Spleen (tissue), 11 donors: Measurements from ENCODE around the gene ACRBP. TPM values are rescaled to one million over a fixed set of nuclear protein-coding genes. Genes with fewer than 3 reads are reported as not detected.

Experiments
- DNase-seq: peaks from one replicate; pipeline ENCODE4 v3.0.0-alpha.2; 2020
- H3K27ac ChIP-seq, 8 donors: fragments of 200-600 bp; sonication (generic) in 7 of 8; 1 replicate in 4 of 8; 2 replicates in 4 of 8; pipeline versions ENCODE4 v1.5.0 to v1.8.0; 2016 to 2021; ENCODE audit warnings: inconsistent platforms in 4 of 8, mild to moderate bottlenecking in 4 of 8, moderate library complexity in 1 of 8
- H3K27me3 ChIP-seq, 7 donors: fragments of 200-600 bp; sonication (generic) in 6 of 7; replicated peaks in 1 of 7; 1 replicate in 4 of 7; 2 replicates in 3 of 7; pipeline versions ENCODE4 v1.5.0 to v1.8.0; 2016 to 2021; ENCODE audit warnings: inconsistent platforms in 3 of 7, mild to moderate bottlenecking in 1 of 7
- H3K36me3 ChIP-seq, 6 donors: fragments of 200-600 bp; sonication (generic) in 5 of 6; 1 replicate in 4 of 6; 2 replicates in 2 of 6; pipeline versions ENCODE4 v1.5.0 to v1.8.0; 2016 to 2021; ENCODE audit warnings: inconsistent platforms in 2 of 6
- H3K4me1 ChIP-seq, 6 donors: fragments of 200-600 bp; sonication (generic) in 5 of 6; 1 replicate in 3 of 6; 2 replicates in 3 of 6; pipeline versions ENCODE4 v1.5.0 to v1.8.0; 2016 to 2021; ENCODE audit warnings: inconsistent platforms in 3 of 6
- H3K4me3 ChIP-seq, 8 donors: fragments of 200-600 bp; sonication (generic) in 7 of 8; 1 replicate in 4 of 8; 2 replicates in 4 of 8; pipeline versions ENCODE4 v1.5.0 to v1.8.0; 2016 to 2021; ENCODE audit warnings: inconsistent platforms in 4 of 8, mild to moderate bottlenecking in 4 of 8, moderate library complexity in 2 of 8
- H3K9me3 ChIP-seq, 8 donors: fragments of 200-600 bp; sonication (generic) in 7 of 8; 1 replicate in 4 of 8; 2 replicates in 4 of 8; pipeline versions ENCODE4 v1.5.0 to v1.8.0; 2016 to 2021; ENCODE audit warnings: inconsistent platforms in 4 of 8
- POLR2A ChIP-seq, 3 donors: fragments of 450-650 bp; IDR thresholded peaks; one replicate each; pipeline ENCODE4 v1.5.1; 2017; ENCODE audit warnings: antibody characterized with exemption in 3 of 3, mild to moderate bottlenecking in 1 of 3
- POLR2AphosphoS5 ChIP-seq, 3 donors: sonication (generic); formaldehyde crosslinking; IDR thresholded peaks; one replicate each; pipeline ENCODE4 v1.5.1; 2017; ENCODE audit warnings: antibody characterized with exemption in 3 of 3
- WGBS, 5 donors: extraction: QIAGEN DNeasy Blood & Tissue Kit in 3 of 5; methylation state at CpG; one replicate each; pipeline versions ENCODE4 v1.1.5 to v1.1.7; 2013 to 2018; 5-methylcytosine and 5-hydroxymethylcytosine counted together
- intact Hi-C: fragments of 100-400 bp; cut with DNase I; formaldehyde crosslinking; loops from one replicate; pipeline ENCODE4 v1.15.0; 2023; ENCODE audit warnings: low total_unique reads
- polyA plus RNA-seq, 3 donors: library from polyadenylated mRNA; stranded (reverse); fragments of 200-250 nt; gene quantifications; one replicate each; pipeline ENCODE4 v1.2.1, GENCODE V29; 2013
- total RNA-seq, 7 donors: library from RNA; depleted of rRNA in 3 of 7; stranded (reverse); fragments of >200 nt in 3 of 7; fragmentation: NEBNext Ultra II Directional in 4 of 7; extraction: Animal tissue kit (Norgen Biotek cat#: 25700) in 4 of 7; gene quantifications; one replicate each; pipeline versions ENCODE4 v1.1.0 to v1.2.1, GENCODE V29; 2016 to 2021
- TF ChIP-seq, protein P1 (sequence below), 11 experiments: fragments of 200-600 bp in 7 of 11; fragments of 450-650 bp in 4 of 11; sonication (generic) in 4 of 11; IDR thresholded peaks in 8 of 11; conservative IDR thresholded peaks in 3 of 11; 1 replicate in 7 of 11; 2 replicates in 4 of 11; pipeline versions ENCODE4 v1.4.0 to v1.8.0; 2016 to 2021; ENCODE audit warnings: antibody characterized with exemption in 11 of 11, inconsistent platforms in 4 of 11, mild to moderate bottlenecking in 1 of 11
- donor health status: healthy with polysubstance abuse.
- donor health status: DM: no; HTN: no; CAD: no; lungs with moderate emphysema.
- donor health status: DM: no; HTN: no; CAD: no.
- donor health status: Bipolar disorder and iron deficiency.
- donor health status: healthy.
- donor health status: DM: no; HTN: no; CAD: no.
- donor health status: DM: yes; HTN: yes; CAD: no.

ACRBP gene
- total and polyA plus RNA-seq, 10 donors = 7.2 to 41.7 (median 13.6) TPM

DNA sequence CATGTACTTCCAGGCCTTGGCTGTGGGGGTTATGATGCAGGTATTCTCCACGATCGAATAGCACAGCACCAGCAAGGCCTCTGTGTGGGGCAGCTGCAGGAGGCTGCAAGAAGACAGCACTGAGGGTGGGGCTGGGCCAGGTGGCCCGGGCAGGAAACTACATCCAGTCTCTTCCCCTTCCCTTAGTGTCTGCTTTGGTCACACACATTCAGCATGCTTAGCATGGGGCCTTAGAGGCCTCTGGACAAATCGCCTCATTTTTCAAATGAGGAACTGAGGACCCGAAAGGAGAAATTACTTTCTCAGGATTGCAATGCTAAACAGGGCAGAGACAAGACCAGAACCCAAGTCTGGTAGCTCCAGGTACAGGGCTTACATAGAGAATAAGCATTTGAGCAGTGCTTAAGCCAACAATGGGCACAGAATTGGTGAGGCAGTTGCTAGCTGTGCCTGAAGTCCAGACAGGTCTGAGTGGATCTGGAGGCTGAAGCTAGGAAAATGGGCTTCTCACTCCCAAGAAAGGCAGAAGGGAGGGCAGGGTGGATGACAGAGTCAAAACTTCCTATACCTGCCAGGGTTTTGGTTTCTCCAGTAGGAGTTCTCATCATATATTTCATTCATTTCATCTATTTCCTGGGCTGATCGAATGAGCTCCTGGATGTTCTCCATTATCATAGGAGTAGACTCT lies 3.5 kb downstream of the ACRBP start:
- WGBS, 5 donors = 36 to 67% (median 51%) methylated on average over 6 of the region's 6 CpGs
- H3K27me3 ChIP-seq = no peaks in the 10 kb centered on the region
- intact Hi-C loops = no loop called here
- H3K27ac ChIP-seq = peak overlapping the region in 7 of 8 donors; percentile 54 to 83 (median 67)
- H3K9me3 ChIP-seq = peaks cover 0 to 16% (median 4%) of the 10 kb centered on the region in 8 donors
- peaks cover 22 to 73% (median 47%) of the 10 kb centered on the region in 6 donors for H3K4me1 ChIP-seq
- no peak for DNase-seq
- H3K36me3 ChIP-seq = peaks cover 0 to 15% (median 10%) of the 10 kb centered on the region in 6 donors
- peak overlapping the region in 2 of 8 donors; percentile 11 to 44 for H3K4me3 ChIP-seq
- TF ChIP-seq POLR2AphosphoS5 (IDR thresholded peaks at IDR 0.05) = peak in 2 of 3 donors; percentile 18 to 32
- TF ChIP-seq POLR2A (IDR thresholded peaks at IDR 0.05) = no peak

DNA sequence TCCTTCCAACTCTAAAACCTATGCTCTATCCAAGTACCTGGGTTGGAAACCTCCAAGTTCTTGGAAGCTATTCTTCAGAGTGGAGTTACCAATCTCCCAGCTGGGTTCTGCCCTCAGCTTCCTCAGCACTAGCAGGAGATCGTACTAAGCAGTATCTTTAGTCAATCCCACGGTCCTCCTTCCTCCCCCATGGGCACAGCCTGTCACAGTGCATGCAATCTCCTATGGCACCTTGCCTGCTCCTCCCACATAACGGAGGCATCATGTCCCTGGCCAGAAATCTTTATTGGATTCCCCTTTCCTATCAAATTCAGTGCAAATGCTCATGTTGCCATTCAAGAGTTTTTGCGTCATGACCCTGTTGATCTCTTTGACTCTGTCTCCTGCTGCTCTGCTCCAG lies 6.1 kb downstream of the ACRBP start:
- 72 to 83% (median 76%) methylated on average over 4 of the region's 4 CpGs for WGBS, 5 donors
- Histone ChIP-seq H3K9me3 (peaks cover 0 to 16% (median 4%) of the 10 kb centered on the region in 8 donors), H3K27ac (peak overlapping the region in 1 of 8 donors; percentile 84), H3K4me1 (peaks cover 29 to 80% (median 62%) of the 10 kb centered on the region in 6 donors), H3K27me3 (no peaks in the 10 kb centered on the region), H3K36me3 (peaks cover 0 to 5% (median 0%) of the 10 kb centered on the region in 6 donors), H3K4me3 (no peak overlapping the region)
- TF ChIP-seq POLR2AphosphoS5 (IDR thresholded peaks at IDR 0.05) (no peak), POLR2A (IDR thresholded peaks at IDR 0.05) (no peak)
- TF ChIP-seq, protein P1, sequence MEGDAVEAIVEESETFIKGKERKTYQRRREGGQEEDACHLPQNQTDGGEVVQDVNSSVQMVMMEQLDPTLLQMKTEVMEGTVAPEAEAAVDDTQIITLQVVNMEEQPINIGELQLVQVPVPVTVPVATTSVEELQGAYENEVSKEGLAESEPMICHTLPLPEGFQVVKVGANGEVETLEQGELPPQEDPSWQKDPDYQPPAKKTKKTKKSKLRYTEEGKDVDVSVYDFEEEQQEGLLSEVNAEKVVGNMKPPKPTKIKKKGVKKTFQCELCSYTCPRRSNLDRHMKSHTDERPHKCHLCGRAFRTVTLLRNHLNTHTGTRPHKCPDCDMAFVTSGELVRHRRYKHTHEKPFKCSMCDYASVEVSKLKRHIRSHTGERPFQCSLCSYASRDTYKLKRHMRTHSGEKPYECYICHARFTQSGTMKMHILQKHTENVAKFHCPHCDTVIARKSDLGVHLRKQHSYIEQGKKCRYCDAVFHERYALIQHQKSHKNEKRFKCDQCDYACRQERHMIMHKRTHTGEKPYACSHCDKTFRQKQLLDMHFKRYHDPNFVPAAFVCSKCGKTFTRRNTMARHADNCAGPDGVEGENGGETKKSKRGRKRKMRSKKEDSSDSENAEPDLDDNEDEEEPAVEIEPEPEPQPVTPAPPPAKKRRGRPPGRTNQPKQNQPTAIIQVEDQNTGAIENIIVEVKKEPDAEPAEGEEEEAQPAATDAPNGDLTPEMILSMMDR (IDR thresholded peaks at IDR 0.05 in 8 of 11, conservative IDR thresholded peaks at IDR 0.05 in 3 of 11) = no peak
- intact Hi-C loops = no loop called here
- DNase-seq = no peak

DNA sequence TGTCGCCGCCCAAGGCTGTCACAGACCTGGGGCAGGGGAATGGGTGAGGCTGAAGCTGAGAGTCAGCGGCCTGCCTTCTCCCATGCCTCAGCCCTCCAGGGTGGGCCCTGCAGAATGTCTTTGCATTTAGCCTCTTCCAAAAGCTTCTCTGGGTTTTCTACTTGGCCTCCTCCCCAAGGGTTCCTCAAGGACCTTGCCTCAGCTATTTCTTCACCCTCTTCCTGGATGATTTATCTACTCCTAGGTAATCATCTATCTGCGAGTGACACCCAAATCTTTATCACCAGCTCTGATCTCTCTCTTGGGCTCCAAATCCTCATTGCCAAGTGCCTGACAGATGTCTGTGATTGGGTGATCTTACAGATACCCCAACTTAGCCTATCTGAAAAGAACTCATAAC lies 6.7 kb downstream of the ACRBP start:
- TF ChIP-seq POLR2A (IDR thresholded peaks at IDR 0.05) (no peak), POLR2AphosphoS5 (IDR thresholded peaks at IDR 0.05) (no peak)
- intact Hi-C loops = no loop called here
- Histone ChIP-seq H3K27me3 (no peaks in the 10 kb centered on the region), H3K4me3 (no peak overlapping the region), H3K27ac (peak overlapping the region in 4 of 8 donors; percentile 73 to 87 (median 80)), H3K4me1 (peaks cover 29 to 84% (median 64%) of the 10 kb centered on the region in 6 donors), H3K9me3 (peaks cover 0 to 16% (median 4%) of the 10 kb centered on the region in 8 donors), H3K36me3 (peaks cover 0 to 5% (median 0%) of the 10 kb centered on the region in 6 donors)
- no peak for DNase-seq
- 88 to 94% (median 90%) methylated on average over 4 of the region's 4 CpGs for WGBS, 5 donors

DNA sequence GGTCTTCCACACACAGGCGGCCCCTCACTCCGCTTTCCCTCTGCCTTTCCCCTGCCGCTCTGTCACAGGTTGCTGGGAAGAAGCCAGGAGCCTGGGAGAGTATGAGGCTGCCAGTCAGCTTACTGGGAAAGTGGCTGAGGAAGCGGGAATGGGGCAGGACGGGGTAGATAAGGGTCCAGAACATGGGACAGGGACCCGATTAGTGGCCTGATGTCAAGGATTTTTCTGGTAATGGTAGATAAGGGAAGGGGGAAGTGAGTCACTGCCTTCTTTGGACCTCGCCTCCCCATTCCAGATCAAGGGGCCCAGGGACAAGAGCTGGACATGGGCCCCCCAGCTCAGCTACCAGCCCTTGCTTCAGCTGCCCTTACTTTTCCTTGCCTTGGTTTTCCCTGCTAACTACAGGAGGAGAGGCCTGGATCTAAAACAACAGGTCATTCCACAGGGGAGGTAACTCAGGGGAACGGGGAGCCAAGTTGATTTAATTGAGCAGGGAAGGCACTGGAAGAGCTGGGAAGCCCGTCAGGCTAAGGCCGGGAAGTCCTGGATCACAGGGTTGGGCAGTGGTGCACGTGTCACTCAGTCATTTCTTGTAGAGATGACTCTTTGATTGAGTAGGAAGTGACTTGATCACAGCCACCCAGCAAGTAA lies 8.0 kb downstream of the ACRBP start:
- intact Hi-C loops = no loop called here
- Histone ChIP-seq H3K4me1 (peaks cover 26 to 85% (median 63%) of the 10 kb centered on the region in 6 donors), H3K27me3 (no peaks in the 10 kb centered on the region), H3K4me3 (peak overlapping the region in 1 of 8 donors; percentile 40), H3K9me3 (peaks cover 0 to 11% (median 4%) of the 10 kb centered on the region in 8 donors), H3K36me3 (peaks cover 0 to 5% (median 0%) of the 10 kb centered on the region in 6 donors), H3K27ac (peak overlapping the region; percentile 57 to 87 (median 78))
- TF ChIP-seq POLR2AphosphoS5 (IDR thresholded peaks at IDR 0.05) (peak; percentile 37 to 86 (median 66)), POLR2A (IDR thresholded peaks at IDR 0.05) (no peak)
- WGBS, 5 donors = 55 to 74% (median 63%) methylated on average over 11 of the region's 11 CpGs
- DNase-seq = peak; percentile 82

DNA sequence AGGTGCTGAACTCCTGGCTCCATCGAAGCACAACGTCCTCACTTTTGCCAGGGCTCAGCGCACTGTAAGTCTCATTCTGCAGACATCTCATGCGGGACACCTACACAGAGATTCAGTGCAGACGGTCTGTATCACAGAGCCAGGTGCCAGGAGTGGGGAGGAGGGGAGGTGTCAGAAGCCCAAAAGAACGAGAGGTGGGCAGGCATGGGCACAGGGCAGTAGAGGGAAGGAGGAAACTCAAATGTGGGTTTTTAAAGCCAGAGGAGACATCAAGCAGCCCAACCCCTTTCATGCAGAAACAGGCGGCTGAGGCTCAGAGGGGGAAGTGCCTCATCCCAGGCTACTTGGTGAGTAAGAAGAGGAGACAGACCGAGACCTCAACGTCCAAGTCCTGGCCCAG lies 8.9 kb downstream of the ACRBP start:
- WGBS, 5 donors = 44 to 60% (median 49%) methylated on average over 9 of the region's 9 CpGs
- peak overlapping the region in 1 of 8 donors; percentile 40 for H3K4me3 ChIP-seq
- peak overlapping the region; percentile 57 to 87 (median 78) for H3K27ac ChIP-seq
- peaks cover 25 to 85% (median 62%) of the 10 kb centered on the region in 6 donors for H3K4me1 ChIP-seq
- no peaks in the 10 kb centered on the region for H3K27me3 ChIP-seq
- H3K9me3 ChIP-seq = peaks cover 0 to 4% (median 0%) of the 10 kb centered on the region in 8 donors
- H3K36me3 ChIP-seq = no peaks in the 10 kb centered on the region
- intact Hi-C loops = no loop called here
- peak; percentile 84 for DNase-seq
- TF ChIP-seq POLR2AphosphoS5 (IDR thresholded peaks at IDR 0.05) (peak in 2 of 3 donors; percentile 36 to 40), POLR2A (IDR thresholded peaks at IDR 0.05) (no peak)
- TF ChIP-seq, protein P1 (IDR thresholded peaks at IDR 0.05 in 8 of 11, conservative IDR thresholded peaks at IDR 0.05 in 3 of 11) = no peak
